Epithelial cell of proximal tubule (primary cell): ENCODE results near the gene AGT. TPM values are rescaled to one million over a fixed set of nuclear protein-coding genes. Genes with fewer than 3 reads are reported as not detected.
"Not testable (repeated sequence)": the region's sequence is repeated elsewhere in the genome, so short reads cannot be mapped to it uniquely, and the experiment has no call there.

ENCODE experiments used
- DNase-seq: peaks from one replicate; pipeline ENCODE4 v3.0.0-alpha.2; 2011; ENCODE audit warnings: low read depth
- H3K4me3 ChIP-seq: 2 replicates; pipeline ENCODE4 v1.5.1; 2011; ENCODE audit warnings: low read depth, mild to moderate bottlenecking, low read length
- total RNA-seq: library from RNA; depleted of rRNA; stranded (reverse); fragments of >200 nt; gene quantifications from 2 replicates; pipeline ENCODE4 v1.2.3, GENCODE V29; 2015
- TF ChIP-seq, protein P1 (sequence below): conservative IDR thresholded peaks from 2 replicates; pipeline ENCODE4 v1.5.1; 2012; ENCODE audit warnings: low read depth, mild to moderate bottlenecking, low read length

Gene AGT
- total RNA-seq, 1 donor from 2014 or later = 3.2 TPM

DNA sequence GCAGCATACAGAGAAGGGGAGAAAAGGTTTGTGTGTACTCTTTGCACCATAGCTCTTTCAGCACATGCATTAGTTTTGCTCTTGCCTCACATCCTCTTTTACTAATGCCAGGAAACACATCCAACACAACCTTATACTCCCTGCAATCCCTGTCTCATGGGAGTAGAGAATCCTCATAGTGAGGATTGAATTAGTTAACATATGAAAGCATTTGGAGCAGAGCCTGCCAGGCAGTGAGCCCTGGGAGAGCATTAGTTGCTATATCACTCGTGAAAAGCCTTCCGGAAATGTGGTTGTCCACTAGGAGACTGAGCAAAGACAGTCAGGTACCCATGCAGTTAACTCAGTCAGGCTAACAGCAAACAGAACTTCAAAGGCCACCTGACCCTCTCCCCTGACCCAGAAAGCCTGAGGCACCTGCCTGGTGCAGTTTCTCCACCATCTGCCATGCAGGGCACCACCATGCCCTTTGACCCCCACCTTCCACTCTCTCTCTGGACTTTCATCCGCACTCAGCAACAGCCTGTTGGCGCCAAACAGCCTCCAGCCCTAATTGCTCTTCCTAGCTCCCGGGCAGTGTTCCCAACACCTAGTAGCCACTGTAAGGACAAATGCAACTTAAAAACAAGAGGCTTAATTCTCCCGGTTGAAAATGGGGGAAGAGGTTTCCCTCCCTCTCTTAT lies 14.9 kb upstream of the AGT start:
- TF ChIP-seq, protein P1, sequence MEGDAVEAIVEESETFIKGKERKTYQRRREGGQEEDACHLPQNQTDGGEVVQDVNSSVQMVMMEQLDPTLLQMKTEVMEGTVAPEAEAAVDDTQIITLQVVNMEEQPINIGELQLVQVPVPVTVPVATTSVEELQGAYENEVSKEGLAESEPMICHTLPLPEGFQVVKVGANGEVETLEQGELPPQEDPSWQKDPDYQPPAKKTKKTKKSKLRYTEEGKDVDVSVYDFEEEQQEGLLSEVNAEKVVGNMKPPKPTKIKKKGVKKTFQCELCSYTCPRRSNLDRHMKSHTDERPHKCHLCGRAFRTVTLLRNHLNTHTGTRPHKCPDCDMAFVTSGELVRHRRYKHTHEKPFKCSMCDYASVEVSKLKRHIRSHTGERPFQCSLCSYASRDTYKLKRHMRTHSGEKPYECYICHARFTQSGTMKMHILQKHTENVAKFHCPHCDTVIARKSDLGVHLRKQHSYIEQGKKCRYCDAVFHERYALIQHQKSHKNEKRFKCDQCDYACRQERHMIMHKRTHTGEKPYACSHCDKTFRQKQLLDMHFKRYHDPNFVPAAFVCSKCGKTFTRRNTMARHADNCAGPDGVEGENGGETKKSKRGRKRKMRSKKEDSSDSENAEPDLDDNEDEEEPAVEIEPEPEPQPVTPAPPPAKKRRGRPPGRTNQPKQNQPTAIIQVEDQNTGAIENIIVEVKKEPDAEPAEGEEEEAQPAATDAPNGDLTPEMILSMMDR = no peak
- DNase-seq = no peak
- no peak overlapping the region for H3K4me3 ChIP-seq

DNA sequence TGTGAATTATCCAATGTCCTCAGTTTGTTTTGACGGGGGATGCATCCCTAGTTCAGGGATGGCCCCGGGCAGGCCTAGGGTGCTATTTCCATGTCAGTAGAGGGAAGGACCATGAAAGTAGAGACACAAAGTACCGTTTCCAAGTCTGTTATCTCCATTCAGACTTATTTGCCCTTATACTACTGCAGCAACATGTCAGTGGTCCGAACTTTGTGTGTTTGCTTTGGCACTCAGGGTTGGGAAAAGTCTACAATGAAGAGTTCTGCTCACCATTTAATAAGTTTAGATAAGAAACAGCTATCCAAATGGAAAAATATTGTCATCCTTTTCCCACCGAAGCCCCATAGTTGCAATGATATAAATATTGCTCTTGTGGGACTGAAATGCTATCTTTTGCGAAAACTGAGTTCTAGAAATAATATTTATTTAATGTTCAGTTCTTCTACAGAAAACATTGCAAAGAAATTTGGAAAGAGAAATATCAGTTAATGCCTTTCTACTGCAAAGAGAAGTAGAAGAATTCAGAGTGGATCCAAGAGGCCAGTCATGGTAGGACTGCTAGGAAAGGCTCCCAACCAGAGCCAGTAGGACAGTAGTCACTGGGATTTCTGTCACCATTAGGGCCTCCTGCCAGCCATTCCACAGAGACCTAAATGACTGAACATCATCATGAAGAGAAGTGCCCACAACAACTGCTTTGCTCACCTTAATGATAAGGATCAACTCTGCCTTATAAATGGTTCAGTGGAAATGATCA lies 11.5 kb upstream of the AGT start:
- DNase-seq = no peak
- TF ChIP-seq, protein P1 = no peak
- H3K4me3 ChIP-seq = no peak overlapping the region

- not testable (repeated sequence) for H3K4me3 ChIP-seq, DNase-seq
These were observed 8.1 kb upstream of the AGT start for GRCh38 chr1:230721849-230722522.

GRCh38 chr1:230717251-230717650 lies 3.3 kb upstream of the AGT start:
- H3K4me3 ChIP-seq = no peak overlapping the region
- TF ChIP-seq, protein P1 = no peak
- DNase-seq = no peak

GRCh38 chr1:230716453-230716852 lies 2.5 kb upstream of the AGT start:
- DNase-seq, H3K4me3 ChIP-seq: not testable (repeated sequence)

DNA sequence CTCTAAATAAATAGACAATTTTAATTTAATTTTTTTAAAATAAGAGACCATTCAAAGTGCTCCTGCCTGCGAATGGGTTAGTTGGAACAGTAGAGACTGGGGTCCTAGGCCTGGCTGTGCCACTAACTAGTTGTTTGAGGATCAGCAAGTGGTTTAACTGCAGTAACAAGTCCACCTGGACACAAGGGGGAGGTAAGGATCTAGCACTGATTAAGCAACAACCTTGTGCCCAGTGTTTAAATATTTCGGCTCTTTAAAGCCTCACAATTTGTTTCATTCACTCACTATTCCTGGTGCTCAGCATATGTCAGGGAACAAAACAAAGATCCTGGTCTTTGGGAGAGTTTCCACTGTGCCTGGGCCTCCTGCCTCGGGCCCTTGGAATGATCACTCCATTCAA lies 1.6 kb upstream of the AGT start:
- no peak overlapping the region for H3K4me3 ChIP-seq
- TF ChIP-seq, protein P1 = peak; percentile 31
- no peak for DNase-seq

DNA sequence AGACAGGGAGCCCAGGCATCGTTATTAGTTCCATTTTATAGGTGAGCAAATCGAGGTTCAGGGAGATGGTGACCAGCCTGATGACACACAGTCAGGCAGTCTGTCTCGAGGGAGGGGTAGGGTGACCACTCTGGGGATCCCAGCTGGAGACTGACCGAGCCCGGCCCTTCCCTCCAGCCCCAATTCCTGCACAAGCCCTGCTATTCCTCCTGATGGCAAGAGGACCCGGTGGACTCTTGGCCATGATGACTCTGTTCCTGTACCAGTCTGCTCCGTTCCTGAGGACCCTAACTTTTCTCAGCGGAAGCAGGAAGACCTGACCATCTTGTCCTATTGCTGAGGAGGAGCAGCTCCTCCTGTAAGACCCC lies 391 bp downstream of the AGT start:
- H3K4me3 ChIP-seq = peak overlapping the region; percentile 31
- TF ChIP-seq, protein P1 = no peak
- DNase-seq = no peak
